SKM-1 (cell line): ENCODE data around the gene TMEM191C.
"Not testable (repeated sequence)": the region's sequence is repeated elsewhere in the genome, so short reads cannot be mapped to it uniquely, and the experiment has no call there.

Experiments used
- DNase-seq: peaks from one replicate; lab custom pipeline; 2025; ENCODE audit not compliant: unreplicated experiment; lab: John Stamatoyannopoulos, UW

The TMEM191C gene

GRCh38 chr22:21446128-21446826 lies 20.9 kb upstream of the TMEM191C start:
- DNase-seq = no peak

- DNase-seq = no peak
Observed at GRCh38 chr22:21446827-21447690, 20.1 kb upstream of the TMEM191C start.

GRCh38 chr22:21447694-21448402 lies 19.3 kb upstream of the TMEM191C start:
- no peak for DNase-seq

DNA sequence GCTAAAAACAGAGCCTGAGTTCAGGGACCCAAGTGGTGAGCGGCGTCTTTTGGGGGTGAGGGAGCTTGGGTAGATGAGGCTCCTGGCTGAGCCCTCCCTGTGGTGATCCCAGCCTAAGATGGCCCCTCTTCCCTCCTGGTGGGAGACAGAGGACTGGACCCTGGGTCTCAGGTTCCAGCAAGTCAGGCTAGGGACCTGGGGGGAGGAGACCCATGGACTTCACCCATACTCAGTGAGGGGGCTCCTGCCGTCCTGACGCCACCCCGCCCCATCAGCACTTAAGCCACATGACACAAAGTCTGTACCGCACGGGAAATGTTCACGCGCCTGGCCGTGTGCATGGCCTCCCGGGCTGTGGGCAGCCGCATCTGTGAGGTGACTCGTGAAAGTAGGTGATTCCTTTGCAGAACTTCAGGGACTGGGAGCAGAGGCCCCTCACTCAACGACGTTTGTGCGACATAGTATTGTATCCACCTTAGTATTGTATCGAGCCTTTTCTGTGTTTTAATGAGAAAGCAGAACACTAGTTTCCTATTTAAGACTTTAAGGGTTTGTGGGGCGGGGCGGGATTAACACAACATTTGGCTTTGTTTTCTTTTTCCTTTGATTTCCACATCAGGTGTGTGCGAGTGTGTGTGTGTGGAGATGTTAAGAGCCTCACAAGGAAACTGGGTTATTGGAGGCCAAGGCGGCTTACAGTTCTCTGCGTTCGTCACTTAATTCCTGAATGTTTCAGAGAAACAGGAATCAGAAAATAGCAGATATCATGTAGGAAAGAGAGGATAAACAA lies 18.4 kb upstream of the TMEM191C start:
- DNase-seq = no peak

- DNase-seq = no peak
Observed at GRCh38 chr22:21449531-21450319, 17.5 kb upstream of the TMEM191C start.

GRCh38 chr22:21450320-21450831 lies 16.8 kb upstream of the TMEM191C start:
- DNase-seq = no peak

- DNase-seq = no peak
Observed at GRCh38 chr22:21450858-21451353, 16.3 kb upstream of the TMEM191C start.

DNA sequence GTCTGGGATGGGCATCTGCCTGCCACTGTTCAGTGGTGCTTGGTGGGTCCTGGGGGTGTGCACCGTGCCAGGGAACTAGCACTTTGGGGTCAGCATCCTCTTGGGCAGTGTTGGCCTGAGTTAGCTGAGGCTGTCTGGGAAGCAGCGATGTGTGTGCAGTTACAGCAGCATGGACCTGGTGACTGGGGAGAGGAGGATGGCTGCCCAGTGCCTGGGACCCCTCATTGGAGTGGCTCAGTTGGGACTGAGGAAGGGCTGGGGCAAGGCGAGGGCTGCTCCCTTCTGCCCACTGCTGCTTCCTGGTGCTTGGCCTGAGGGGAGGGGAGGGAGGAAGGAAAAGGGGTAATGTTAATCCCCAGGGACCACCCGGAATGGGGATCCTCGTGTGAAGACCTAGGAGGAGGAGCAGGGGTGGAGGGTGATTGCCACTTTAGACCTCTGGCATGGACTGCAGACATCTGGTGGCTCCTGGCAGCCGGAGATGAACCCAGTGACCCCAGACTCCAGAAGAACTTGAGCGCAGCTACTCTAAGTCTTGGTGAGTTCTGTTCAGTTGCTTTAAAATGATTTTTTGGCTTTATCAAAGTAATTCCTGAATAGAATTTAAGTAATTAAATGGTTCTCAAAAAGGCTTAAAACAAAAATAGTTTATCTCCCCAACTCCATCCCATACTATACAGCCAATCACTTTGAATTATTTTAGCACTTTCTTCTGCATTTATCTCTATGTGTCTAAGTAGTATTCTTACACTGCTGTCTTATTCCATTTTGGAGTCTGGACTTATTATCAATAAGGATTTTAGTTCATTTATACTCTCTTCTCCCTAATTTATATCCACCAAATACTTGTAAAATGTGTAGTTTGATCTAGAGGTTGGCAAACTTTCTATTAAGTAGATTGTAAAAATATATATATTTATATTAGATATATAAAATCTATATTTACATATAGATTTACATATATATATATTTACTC lies 15.4 kb upstream of the TMEM191C start:
- DNase-seq = no peak

DNA sequence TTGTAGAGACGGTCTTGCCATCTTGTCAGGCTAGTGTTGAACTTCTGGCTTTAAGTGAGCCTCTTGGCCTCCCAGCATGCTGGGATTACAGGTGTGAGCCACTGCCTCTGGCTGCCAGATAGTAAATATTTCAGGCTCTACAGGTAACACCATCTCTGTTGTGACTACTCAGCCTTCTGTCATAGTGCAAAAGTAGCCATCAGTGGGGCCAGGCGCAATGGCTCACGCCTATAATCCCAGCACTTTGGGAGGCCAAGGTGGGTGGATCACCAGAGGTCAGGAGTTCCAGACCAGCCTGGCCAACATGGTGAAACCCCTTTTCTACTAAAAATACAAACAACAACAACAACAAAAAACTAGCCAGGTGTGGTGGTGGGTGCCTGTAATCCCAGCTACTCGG lies 14.5 kb upstream of the TMEM191C start:
- not testable (repeated sequence) for DNase-seq

- DNase-seq = not testable (repeated sequence)
Observed at GRCh38 chr22:21454998-21455333, 12.2 kb upstream of the TMEM191C start.

- DNase-seq = no peak
Observed at GRCh38 chr22:21455334-21456089, 11.7 kb upstream of the TMEM191C start.

DNA sequence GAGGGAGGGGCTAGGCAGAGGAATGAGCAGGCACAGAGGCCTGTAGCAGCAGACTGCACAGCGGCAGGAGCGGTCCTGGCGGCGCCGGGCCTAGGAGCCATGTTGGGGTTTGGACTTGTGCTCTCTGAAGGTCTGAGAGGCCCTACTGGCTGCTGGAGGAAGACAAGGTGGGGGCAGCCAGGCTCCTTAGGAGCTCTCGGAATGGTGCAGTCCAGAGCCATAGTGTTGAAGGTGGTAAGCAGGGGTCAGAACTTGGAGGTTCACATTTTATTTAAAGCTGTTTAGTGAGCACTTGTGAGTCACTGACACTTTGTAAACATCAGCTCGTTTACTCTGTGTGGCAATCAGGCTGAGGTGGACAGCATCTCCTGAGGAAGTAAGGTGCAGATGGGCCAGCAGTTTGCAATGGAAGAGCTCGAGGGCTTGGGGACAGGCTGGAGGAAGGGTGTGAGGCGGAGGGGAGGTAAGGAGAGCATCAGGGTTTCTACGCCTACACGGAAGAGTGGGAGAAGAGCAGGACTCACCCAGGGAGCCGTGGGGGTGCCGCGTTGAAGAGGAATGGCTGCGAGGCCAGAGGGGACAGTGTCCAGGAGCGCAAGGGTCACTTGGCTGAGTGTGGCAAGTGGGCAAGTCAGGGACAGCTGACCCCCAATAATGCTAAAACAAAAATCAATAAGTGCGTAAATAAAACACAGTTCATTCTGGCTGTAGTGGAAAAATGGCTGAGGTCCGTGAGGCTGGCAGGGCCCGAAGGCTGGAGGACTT lies 10.0 kb upstream of the TMEM191C start:
- no peak for DNase-seq

GRCh38 chr22:21462672-21463071 lies 4.5 kb upstream of the TMEM191C start:
- not testable (repeated sequence) for DNase-seq

- DNase-seq = not testable (repeated sequence)
Observed at GRCh38 chr22:21468194-21469096, 1.3 kb downstream of the TMEM191C start.

- DNase-seq = not testable (repeated sequence)
Observed at GRCh38 chr22:21469097-21469994, 2.2 kb downstream of the TMEM191C start.
